H1 (cell line): ENCODE data around the gene LAG3. TPM values are rescaled to one million over a fixed set of nuclear protein-coding genes. Genes with fewer than 3 reads are reported as not detected.

Experiments used
- ATF3 ChIP-seq: IDR thresholded peaks from 2 replicates; pipeline ENCODE4 v1.6.1; 2011; ENCODE audit warnings: low read depth, mild to moderate bottlenecking, low read length; ENCODE audit not compliant: insufficient read depth
- E2F6 ChIP-seq: IDR thresholded peaks from 2 replicates; pipeline ENCODE4 v1.6.1; 2012; ENCODE audit warnings: inconsistent platforms
- SIX5 ChIP-seq: IDR thresholded peaks from 2 replicates; pipeline ENCODE4 v1.6.1; 2011; ENCODE audit warnings: mild to moderate bottlenecking, low read depth, low read length
- polyA plus RNA-seq, 7 experiments: library from polyadenylated mRNA; depleted of rRNA in 3 of 7; stranded (reverse) in 5 of 7; unstranded in 2 of 7; fragments of >200 nt in 5 of 7; fragments of 200-250 nt in 2 of 7; gene quantifications; 1 replicate in 5 of 7; 2 replicates in 1 of 7; 4 replicates in 1 of 7; pipeline versions ENCODE4 v1.2.1 to v1.2.3, GENCODE V29; 2011 to 2013; ENCODE audit warnings: missing spikeins in 2 of 7, mixed read lengths in 2 of 7
- total RNA-seq: library from RNA; stranded (reverse); fragmentation: NEBNext Ultra II Directional; extraction: Animal tissue kit (Norgen Biotek cat#: 25700); gene quantifications from 2 replicates; pipeline ENCODE4 v1.2.1, GENCODE V29; 2021

LAG3 gene
- total and polyA plus RNA-seq, 2 of the 8 experiments (the other 6 are each of a cell fraction or from before 2014, with no cell fraction given) = 1.1 to 3.1 TPM

GRCh38 chr12:6822426-6823135 is 50.3 kb downstream of the LAG3 start (continued):
- no peak for TF ChIP-seq E2F6
- no peak for TF ChIP-seq SIX5
- no peak for TF ChIP-seq ATF3
